ENCODE measurements around the gene CENPT.
A peak's percentile ranks its signal among the peaks of the same experiment; 100 is the strongest.
"Not testable (repeated sequence)": the region's sequence is repeated elsewhere in the genome, so short reads cannot be mapped to it uniquely, and the experiment has no call there.

CENPT gene

DNA sequence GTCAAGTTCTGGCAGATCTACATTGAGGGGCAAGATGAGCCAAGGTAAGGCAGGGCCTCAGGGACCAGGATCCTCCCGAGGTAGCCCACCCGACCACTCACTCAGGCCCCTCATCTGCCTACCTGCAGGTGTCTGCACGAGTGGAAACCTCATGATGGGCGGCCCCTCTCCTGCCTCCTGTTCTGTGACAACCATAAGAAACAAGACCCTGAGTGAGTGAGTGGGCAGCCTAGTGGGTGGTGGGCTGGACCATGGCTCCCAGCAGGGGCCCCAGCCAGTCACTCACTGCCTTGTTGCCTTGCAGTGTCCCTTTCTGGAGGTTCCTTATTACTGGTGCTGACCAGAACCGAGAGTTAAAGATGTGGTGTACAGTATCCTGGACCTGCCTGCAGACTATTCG, 30.7 kb upstream of the CENPT start:
- DNase-seq (ENCODE audit: insufficient read length, low spot score) = no peak
- no peak for FAIRE-seq

DNA sequence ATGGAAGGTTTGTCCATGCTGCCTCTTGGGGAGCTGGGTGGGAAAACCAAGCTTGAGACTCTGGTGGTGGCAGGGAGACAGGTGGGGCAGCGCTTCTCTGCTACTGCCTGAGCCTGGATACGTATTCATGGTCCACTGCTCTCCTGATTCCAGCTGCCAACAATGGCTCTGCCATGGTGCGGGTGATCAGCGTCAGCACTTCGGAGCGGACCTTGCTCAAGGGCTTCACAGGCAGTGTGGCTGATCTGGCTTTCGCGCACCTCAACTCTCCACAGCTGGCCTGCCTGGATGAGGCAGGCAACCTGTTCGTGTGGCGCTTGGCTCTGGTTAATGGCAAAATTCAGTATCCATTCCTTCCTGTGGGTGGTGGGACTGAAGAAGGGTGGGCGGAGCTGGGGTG, 29.6 kb upstream of the CENPT start:
- no peak for DNase-seq (ENCODE audit: insufficient read length, low spot score)
- FAIRE-seq = no peak

DNA sequence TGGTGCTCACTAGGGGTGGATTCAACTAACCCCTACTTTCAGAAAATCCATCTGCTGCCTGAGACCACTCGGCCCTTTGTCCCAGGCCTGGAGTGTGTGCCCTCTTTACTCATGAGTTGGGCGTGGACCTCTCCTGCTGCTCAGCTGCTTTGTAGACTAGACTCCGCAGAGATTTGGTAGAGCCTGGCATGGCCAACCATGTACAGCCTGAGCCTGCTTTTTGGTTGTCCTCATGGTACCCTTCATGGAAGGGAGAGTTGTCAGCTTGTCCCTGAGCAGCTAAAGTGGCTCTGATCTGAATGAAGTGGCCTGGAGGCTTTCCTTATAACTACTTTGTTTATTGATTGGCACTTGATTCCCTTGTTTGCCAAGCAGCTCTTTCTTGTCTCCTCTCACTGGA, 26.9 kb upstream of the CENPT start:
- DNase-seq (ENCODE audit: insufficient read length, low spot score) (no peak), FAIRE-seq (no peak)

DNA sequence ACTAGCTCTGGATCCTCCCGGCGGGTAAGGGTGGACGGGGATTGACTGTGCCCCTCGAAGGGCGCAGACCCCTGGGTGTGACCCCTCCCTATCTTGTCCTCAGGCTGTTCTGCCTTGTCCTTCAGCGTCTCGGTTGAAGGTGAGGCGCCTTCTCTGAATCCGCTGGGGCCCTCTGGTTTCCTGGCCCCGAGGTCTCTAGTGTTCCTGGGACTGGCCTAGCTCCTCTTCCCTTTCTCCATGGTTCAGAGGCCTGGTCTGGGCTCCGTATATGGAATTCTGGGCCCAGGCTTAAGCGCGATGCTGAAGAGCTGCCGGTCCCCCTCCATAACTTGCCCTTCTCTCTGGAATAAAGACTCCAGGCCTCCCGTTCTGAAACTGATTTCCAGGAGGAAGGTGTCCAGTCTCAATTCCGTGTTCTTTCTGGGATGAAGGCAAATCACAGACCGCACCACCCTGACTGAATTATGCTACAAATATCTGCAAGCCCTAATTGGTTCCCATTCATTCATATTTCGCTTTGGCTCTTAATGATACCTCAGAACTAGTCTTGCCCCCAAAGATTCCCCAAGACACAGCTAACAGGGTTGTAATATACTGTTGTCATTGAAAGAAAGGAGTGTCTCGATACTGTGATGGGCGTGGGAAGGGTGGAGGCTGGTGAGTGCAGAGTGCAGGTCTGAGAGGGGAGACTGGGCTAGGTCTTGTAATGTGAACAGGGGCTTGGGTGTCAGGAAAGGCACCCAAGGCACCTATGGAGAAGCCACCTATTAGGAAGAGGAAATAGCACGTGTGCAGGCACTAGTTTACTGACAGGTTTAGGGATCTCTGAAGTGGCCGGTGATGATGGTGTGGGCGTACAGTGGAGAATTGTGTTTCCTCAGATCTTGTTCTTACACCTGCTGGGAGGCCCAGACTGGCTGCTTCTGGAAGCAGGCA, 26.2 kb upstream of the CENPT start:
- no peak for DNase-seq (ENCODE audit: insufficient read length, low spot score)
- no peak for FAIRE-seq

DNA sequence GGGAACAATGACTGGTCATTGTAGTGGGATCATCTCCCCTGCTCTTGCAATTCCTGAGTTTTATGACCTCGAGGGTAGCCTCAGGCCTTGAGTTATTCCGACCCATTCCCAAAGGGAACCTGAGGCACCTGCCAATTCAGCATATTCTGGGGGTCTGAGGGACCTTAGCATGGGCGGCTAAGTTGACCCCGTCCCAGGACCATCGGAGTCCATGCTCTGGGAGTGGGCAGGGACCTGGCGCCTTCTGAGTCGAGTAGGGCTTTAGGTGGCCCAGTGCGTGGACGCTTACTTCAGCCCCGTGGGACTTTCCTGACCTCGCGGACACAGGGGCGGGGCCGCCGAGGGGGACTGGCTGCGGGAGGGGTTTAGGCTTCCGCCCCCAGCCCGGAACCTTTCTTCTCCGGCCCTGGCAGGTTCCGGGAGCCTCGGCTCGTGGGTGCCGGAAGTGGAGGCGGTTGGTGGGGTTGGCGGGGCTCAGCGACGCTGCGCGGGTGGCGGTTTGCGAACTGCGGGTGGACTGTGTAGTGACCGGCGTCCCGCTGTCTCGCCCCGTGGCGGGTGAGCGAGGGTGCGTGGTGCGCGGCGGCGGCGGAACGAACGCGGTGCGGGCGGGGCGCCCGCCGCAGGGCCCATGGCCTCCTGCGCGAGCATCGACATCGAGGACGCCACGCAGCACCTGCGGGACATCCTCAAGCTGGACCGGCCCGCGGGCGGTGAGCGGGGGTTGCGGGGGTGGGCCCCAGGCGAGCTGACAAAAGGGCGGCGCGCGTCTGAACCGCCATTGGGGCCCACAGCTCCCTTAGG, 25.3 kb upstream of the CENPT start, which contains the start of gene EDC4:
Gene EDC4, plus strand, starts transcription at position 422 of the 804 bp plus-strand sequence. Its CDS starts 210 bp downstream, at position 632.
- peak; percentile 86 for DNase-seq (ENCODE audit: insufficient read length, low spot score)
- FAIRE-seq = peak; percentile 59

DNA sequence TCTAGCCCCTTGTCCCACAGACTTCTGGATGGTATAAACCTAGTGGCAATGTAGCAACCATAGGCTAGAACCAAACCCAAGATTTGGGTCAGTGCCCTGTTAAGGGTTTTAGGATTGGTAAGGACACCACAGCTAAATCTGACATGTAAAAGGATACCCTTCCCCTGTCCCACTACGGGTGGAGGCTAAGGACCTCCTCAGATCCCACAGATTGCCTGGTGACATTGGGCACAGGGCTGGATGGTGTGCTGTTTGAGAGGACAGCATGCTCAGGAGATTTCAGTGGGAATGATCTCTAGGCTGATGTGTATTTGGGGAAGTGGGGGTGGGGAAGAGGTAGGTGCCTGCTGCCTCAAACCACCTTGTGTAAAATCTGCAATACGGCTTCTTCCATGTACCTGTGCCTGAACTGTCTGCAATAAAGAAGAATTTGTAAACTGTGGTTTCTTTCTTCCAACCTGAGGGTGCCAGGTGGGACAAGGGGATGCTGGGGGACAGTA, 24.7 kb upstream of the CENPT start:
- DNase-seq (ENCODE audit: insufficient read length, low spot score) (no peak), FAIRE-seq (no peak)

DNA sequence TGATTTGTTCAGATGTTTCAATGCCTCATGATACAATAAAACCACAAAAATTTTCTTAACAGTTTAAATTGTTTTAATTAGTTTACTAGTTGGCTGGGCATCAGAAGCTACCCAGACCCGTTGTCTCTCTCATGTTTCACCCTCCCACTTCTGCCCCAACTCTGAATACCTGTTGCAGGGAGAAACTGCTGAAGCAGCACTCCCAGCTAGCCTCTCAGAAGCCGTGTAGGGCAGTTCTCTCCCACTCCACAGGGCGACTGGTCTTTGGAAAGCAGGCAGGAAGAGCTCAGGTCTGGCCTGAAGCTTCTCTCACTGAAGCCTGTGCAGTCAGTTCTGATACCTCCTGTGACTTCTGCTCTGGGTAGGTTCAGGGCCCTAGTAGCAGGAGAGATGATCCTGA, 23.8 kb upstream of the CENPT start:
- no peak for FAIRE-seq

DNA sequence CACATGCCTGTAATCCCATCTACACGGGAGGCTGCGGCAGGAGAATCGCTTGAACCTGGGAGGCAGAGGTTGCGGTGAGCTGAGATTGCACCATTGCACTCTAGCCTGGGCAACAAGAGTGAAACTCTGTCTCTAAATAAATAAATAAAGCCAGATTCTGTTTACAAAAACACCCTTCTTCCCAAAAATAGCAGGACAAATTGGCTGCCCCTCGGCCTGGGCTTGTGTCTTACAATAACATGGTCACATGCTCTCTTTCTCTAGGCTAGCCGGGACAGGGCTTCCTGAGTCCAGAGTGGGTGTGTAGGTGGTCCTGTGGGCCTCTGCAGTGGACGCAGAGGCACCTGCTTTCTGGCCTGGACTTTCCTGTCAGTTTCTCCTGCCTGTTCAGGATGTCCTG, 22.2 kb upstream of the CENPT start:
- no peak for DNase-seq (ENCODE audit: insufficient read length, low spot score)
- FAIRE-seq = no peak

More for the DNA sequence above, 23.8 kb upstream of the CENPT start:
- DNase-seq (ENCODE audit: insufficient read length, low spot score) = no peak

DNA sequence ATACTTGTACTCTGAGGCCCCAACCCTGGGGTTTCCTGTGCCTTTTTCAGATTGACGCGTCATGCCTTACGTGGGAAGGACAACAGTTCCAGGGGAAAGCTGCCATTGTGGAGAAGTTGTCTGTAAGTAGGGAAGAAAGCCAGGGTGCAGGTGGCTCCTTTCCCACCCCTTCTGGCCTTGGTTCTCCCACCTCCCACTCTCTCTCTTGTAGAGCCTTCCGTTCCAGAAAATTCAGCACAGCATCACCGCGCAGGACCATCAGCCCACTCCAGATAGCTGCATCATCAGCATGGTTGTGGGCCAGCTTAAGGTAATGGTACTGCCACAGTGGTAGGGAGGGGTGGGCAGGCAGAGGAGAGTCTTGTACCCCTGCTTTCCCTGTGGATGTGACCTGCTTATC, 20.8 kb upstream of the CENPT start:
- FAIRE-seq (no peak), DNase-seq (ENCODE audit: insufficient read length, low spot score) (no peak)

DNA sequence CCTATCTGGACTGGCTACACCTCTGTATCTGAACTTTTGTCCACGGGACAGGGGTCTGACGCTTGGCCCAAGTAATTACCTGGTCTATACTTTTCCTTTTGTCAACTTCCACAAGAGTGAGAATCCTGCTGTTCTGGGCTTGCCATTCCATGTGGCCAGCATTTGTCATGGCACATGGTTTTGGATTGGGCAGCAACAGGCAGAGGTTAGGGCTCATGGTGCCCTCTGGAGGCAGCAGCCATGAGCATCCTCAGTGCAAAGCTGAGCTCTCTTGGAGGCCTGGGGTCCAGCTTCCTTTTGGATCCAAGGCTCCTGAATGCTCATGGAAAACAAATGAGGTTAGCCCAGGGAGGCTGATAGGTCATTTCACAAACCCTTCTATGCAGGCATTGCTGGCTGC, 17.8 kb upstream of the CENPT start:
- DNase-seq (ENCODE audit: insufficient read length, low spot score) (peak; percentile 53), FAIRE-seq (no peak)

DNA sequence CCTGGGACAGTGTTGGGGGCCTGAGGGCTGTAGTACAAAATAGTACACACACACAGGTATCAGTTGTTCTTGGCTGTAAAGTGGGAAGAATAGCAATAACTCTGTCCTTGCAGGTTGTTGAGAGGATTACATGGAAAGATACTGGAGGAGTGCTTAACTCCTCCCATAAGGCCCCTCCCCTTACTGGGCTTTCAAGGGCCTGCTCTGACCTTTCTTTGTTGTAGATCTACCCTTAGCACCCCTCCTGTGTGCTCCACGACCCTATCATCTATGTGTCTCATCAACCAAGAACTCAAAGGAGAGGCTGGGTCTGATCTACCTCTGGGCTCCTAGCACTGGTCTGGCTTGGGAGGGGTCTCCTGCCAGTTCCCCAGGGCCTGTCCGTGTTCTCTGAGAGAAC, 17.1 kb upstream of the CENPT start:
- DNase-seq (ENCODE audit: insufficient read length, low spot score) (no peak), FAIRE-seq (no peak)

DNA sequence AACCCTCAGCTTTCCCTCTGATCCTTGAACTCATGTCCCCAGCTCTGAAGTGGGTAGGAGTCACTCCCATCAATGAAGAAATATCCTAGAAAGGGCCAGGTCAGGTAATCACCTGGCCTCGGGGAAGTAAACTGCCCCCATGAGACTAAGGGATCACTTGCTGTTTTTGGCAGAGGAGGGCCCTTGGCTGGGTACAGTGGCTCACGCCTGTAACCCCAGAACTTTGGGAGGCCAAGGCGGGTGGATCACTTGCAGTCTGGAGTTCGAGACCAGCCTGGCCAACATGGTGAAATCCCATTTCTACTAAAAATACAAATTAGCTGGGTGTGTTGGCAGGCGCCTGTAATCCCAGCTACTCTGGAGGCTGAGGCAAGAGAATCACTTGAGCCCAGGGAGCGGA, 16.6 kb upstream of the CENPT start:
- not testable (repeated sequence) for FAIRE-seq; DNase-seq (ENCODE audit: insufficient read length, low spot score)

DNA sequence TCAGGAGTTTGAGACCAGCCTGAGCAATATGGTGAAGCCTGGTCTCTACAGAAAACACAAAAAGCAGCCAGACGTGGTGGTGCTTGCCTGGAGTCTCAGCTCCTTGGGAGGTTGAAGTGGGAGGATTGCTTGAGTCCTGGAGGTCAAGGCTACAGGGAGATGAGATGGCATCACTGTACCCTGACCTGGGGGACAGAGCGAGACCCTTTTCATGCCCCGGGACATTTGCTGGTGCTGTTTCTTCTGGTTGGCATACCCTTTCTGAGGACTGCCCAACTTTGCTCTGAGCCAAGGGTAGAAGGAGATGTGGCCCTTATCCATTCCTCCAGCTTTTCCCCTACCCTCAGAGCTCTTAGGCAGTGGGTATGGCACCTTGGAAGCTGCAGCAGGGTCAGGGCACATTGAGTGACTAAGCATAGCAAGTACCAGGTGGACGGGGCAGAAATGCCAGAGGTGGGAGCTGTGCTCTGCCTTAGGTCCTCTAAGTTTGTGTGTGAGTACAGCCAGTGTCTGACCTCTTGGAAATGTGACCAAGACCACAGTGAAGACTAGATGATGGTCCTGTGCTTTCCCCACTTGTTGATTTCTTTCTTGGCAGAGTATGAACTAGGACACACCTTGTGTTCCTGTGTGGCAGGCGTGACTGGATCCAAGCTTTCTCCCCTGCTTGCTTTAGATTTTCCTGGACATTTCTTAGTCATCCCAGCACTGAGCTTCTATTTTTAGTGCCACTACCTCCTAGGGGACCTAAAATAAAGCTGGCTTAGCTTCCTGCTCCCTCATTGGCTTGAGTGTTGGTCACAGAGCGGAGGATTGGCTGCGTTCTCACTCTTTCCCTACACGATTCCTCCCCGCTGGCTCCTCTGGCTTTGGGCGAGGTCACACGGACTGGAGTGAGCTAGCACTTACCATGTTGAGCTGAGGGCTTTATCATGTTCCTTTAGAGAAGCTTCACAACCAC, 15.4 kb upstream of the CENPT start:
- DNase-seq (ENCODE audit: insufficient read length, low spot score) (no peak), FAIRE-seq (no peak)

DNA sequence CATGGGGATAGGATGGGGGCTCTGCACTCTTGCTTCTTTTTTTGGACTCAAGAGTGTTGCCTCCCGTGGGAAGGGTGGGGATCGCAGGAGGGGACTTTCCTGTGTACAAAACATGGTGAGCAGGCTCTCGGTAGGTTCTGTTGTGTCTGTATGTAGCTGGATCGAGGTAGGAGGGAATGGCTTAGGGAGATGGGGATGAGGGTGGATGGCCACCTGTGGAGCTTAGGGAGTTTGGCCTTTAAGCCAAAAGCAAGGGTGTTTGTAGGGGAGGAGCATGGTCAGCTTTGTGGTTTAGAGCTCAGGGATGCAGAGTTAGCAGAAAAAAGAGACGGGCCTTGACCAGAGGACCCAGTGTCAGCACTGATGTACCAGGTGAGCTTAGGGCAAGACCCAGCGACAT, 14.4 kb upstream of the CENPT start:
- FAIRE-seq = no peak

DNA sequence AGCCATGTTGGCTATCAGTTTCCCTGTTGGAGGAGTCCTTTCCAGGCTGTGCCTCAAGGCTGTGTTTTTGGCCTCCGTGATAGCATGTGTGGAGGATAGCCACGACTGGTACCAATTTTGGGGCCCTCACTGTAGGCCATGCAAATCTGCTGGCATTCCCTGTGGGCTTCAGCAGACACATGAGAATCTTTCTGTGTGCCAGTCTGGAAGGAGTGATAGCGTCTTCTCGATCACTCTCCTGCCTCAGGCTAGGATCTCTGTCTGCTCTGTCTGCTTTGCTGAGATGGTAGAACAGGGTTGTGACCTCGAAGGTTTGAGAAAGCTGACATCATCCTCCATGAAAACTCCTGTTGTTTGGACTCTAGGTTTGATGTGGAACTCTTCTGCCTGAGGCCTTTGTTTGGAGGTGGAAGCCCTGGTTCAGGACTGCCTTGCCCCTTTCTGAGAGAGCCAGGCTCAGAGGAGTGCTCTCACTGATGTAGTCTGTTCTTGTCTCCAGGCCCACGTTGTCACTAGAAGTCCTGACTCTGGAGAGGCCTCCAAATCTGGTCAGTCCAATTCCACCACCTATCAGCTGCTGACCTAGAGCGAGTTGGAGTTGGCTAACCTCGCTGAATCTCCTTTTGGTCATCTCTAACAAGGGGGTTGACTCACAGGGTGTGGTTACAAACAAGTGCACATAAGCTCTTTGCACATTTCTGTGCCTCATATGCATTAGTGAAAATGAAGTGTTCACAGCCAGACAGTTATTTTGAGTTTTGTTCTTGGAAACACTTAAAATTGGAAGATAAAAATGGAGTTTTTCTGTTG, 13.3 kb upstream of the CENPT start:
- DNase-seq (ENCODE audit: insufficient read length, low spot score) (no peak), FAIRE-seq (no peak)

More for the DNA sequence above, 14.4 kb upstream of the CENPT start:
- DNase-seq (ENCODE audit: insufficient read length, low spot score) = no peak

DNA sequence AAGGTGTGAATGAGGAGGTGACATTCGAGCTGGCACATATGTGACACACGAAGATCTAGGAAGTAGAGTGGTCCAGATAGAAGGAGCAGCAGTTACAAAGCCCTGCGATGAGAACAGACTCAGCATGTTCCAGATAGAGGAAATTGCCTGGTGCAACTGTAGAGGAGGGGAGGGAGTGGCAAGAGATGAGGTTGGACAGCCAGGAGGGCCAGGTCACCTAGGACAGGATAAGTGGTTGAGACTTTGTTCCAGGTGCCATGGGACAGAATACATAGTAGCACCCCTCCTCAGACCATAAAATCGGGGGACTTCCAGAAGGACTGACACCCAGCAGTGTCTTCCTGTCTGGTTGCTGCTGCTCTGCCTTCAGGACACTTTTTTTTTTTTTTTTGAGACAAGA, 11.0 kb upstream of the CENPT start:
- DNase-seq (ENCODE audit: insufficient read length, low spot score) (no peak), FAIRE-seq (no peak)

DNA sequence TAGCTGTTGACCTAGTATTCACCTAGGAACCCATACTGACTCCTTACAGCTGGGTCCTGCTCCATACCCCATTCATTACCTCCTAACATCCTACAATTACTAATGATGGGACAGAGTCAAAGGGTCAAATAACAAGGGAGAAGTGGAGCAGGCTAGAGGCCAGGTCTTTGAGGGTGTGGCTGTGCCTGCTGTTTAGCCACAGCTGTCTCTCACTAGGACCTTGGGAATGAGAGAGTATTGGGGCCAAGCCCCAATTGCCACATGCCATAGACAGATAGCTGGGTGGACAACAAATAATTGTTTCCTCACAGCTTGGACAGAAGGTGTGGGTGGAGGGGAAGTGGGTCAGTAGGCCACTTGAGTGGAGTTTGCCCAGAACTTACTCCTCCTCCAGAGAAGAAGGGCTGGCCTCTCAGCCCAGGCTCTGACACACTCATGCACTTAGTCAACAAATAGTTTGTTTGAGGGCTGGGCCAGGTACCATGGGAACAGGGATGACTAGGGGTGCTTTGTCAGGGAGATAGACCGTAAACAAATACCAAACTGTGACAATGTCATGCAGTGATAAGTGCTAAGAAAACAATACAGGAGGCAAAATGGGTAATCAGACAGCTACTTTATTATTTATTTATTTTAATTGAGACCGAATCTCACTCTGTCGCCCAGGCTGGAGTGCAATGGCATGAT, 10.2 kb upstream of the CENPT start:
- FAIRE-seq (peak; percentile 83), DNase-seq (ENCODE audit: insufficient read length, low spot score) (peak; percentile 78)

DNA sequence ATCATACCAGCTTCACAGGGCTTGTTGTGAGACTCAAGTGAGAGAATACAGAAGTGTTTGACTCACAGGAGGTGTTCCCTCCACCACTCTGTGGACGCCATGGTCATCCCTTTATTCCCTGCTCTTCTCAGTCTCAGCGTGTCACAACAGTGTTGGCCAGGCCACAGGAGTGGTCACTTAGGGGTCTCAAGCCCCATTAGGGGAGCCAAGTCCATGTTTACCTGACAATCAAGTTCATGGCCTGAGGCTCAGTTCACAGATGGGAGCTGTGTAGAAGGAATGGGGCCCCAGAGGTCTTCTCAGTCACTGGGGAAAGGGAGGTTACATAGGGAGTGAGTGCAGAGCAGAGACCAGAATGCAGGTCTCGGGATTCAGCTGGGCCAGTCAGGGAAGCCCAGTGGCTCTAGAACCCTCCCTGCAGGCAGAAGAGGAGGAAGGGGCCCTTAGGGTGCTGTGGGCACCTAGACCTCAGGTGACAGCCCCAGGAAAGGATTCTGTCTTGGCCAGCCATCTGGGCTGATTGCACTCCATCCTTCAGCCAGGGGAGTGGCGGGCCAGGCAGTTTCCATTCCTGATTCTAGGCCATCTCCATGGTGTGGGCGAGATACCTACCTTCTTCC, 9.5 kb upstream of the CENPT start:
- no peak for DNase-seq (ENCODE audit: insufficient read length, low spot score)
- FAIRE-seq = no peak
